ENCODE data around the gene TMCO1. TPM values are rescaled to one million over a fixed set of nuclear protein-coding genes. Genes with fewer than 3 reads are reported as not detected.

The TMCO1 gene
- total RNA-seq (100 to 1,000 TPM in 1 of 2 donors, 10 to 100 TPM in 1; 91.5 to 102 TPM), polyA plus RNA-seq (ENCODE audit: insufficient read length in 6 of 6) (100 to 1,000 TPM in 5 of 6 donors, 10 to 100 TPM in 1; 97.4 to 125 (median 114) TPM)
- long read RNA-seq, donor 1, full-length matches to known transcripts: 71 of 174 reads
- long read RNA-seq, donor 1, partial matches to known transcripts: 93 of 174 reads
- long read RNA-seq, donor 1, other reads (novel, unspliced or antisense): 10 of 174 reads
- long read RNA-seq, donor 2, full-length matches to known transcripts: 50 of 95 reads
- long read RNA-seq, donor 2, partial matches to known transcripts: 38 of 95 reads
- long read RNA-seq, donor 2, other reads (novel, unspliced or antisense): 7 of 95 reads
- long read RNA-seq, donor 3, full-length matches to known transcripts: 41 of 72 reads
- long read RNA-seq, donor 3, partial matches to known transcripts: 31 of 72 reads
- long read RNA-seq, donor 3, other reads (novel, unspliced or antisense): 0 of 72 reads
- long read RNA-seq, donor 4, full-length matches to known transcripts: 66 of 86 reads
- long read RNA-seq, donor 4, partial matches to known transcripts: 17 of 86 reads
- long read RNA-seq, donor 4, other reads (novel, unspliced or antisense): 3 of 86 reads
- long read RNA-seq, donor 5, full-length matches to known transcripts: 45 of 78 reads
- long read RNA-seq, donor 5, partial matches to known transcripts: 33 of 78 reads
- long read RNA-seq, donor 5, other reads (novel, unspliced or antisense): 0 of 78 reads
- long read RNA-seq, donor 6, full-length matches to known transcripts: 64 of 111 reads
- long read RNA-seq, donor 6, partial matches to known transcripts: 38 of 111 reads
- long read RNA-seq, donor 6, other reads (novel, unspliced or antisense): 9 of 111 reads
- long read RNA-seq, donor 7, full-length matches to known transcripts: 22 of 45 reads
- long read RNA-seq, donor 7, partial matches to known transcripts: 23 of 45 reads
- long read RNA-seq, donor 7, other reads (novel, unspliced or antisense): 0 of 45 reads
- long read RNA-seq, donor 8, full-length matches to known transcripts: 36 of 63 reads
- long read RNA-seq, donor 8, partial matches to known transcripts: 27 of 63 reads
- long read RNA-seq, donor 8, other reads (novel, unspliced or antisense): 0 of 63 reads
- long read RNA-seq, donor 9, full-length matches to known transcripts: 1 of 1 reads
- long read RNA-seq, donor 9, partial matches to known transcripts: 0 of 1 reads
- long read RNA-seq, donor 9, other reads (novel, unspliced or antisense): 0 of 1 reads
- long read RNA-seq, donor 10, full-length matches to known transcripts: 64 of 78 reads
- long read RNA-seq, donor 10, partial matches to known transcripts: 10 of 78 reads
- long read RNA-seq, donor 10, other reads (novel, unspliced or antisense): 4 of 78 reads
- long read RNA-seq, donor 11, full-length matches to known transcripts: 56 of 108 reads
- long read RNA-seq, donor 11, partial matches to known transcripts: 52 of 108 reads
- long read RNA-seq, donor 11, other reads (novel, unspliced or antisense): 0 of 108 reads
- long read RNA-seq, donor 12, full-length matches to known transcripts: 30 of 84 reads
- long read RNA-seq, donor 12, partial matches to known transcripts: 54 of 84 reads
- long read RNA-seq, donor 12, other reads (novel, unspliced or antisense): 0 of 84 reads

- DNase-seq (peak; percentile 92 to 97 (median 96)), ATAC-seq (peak; percentile 100)
- H3K27me3 ChIP-seq: no peaks in the 10 kb centered on the region
- peak within 1 kb of the TSS; percentile 88 to 95 for H3K27ac ChIP-seq
- H3K4me3 ChIP-seq: peak within 1 kb of the TSS; percentile 60 to 64
- peaks cover 0 to 38% of the 10 kb centered on the region in 2 donors for H3K36me3 ChIP-seq
- H3K9me3 ChIP-seq: no peaks in the 10 kb centered on the region
- no peak for TF ChIP-seq CTCF (IDR thresholded peaks at IDR 0.05)
- H3K4me1 ChIP-seq: peaks cover 0 to 47% of the 10 kb centered on the region in 2 donors
- intact Hi-C loops (cut with DNase I): no loop called here
Observed at GRCh38 chr1:165768513-165769394, at the start of gene TMCO1. Gene TMCO1, minus strand, starts transcription at chr1:165768868. Its CDS starts 117 bp downstream, at chr1:165768751.

- no peak for TF ChIP-seq CTCF (IDR thresholded peaks at IDR 0.05)
- no peaks in the 10 kb centered on the region for H3K4me1 ChIP-seq
- DNase-seq (no peak), ATAC-seq (no peak)
- H3K27me3 ChIP-seq: no peaks in the 10 kb centered on the region
- H3K4me3 ChIP-seq: no peak overlapping the region
- H3K36me3 ChIP-seq: no peaks in the 10 kb centered on the region
- H3K9me3 ChIP-seq: peaks cover 0 to 5% of the 10 kb centered on the region in 2 donors
- intact Hi-C loops (cut with DNase I): no loop called here
- no peak overlapping the region for H3K27ac ChIP-seq
Observed at GRCh38 chr1:165816826-165817497, 48.3 kb upstream of the TMCO1 start.

GRCh38 chr1:165816157-165816556, 47.5 kb upstream of the TMCO1 start:
- DNase-seq: no peak
- no peak overlapping the region for H3K27ac ChIP-seq
- no peak overlapping the region for H3K4me3 ChIP-seq
- ATAC-seq: no peak
- H3K4me1 ChIP-seq: no peaks in the 10 kb centered on the region
- no peaks in the 10 kb centered on the region for H3K36me3 ChIP-seq
- intact Hi-C loops (cut with DNase I): no loop called here
- peaks cover 0 to 5% of the 10 kb centered on the region in 2 donors for H3K9me3 ChIP-seq
- TF ChIP-seq CTCF (IDR thresholded peaks at IDR 0.05): no peak
- no peaks in the 10 kb centered on the region for H3K27me3 ChIP-seq

Measured in left lung (tissue), 14 donors.